Tibial nerve (tissue), 4 donors: Measurements from ENCODE around the gene TENM3. TPM values are rescaled to one million over a fixed set of nuclear protein-coding genes. Genes with fewer than 3 reads are reported as not detected.

Source experiments
- DNase-seq, 2 donors: peaks; one replicate each; pipeline ENCODE4 v3.0.0-alpha.2; 2019; ENCODE audit warnings: low spot score in 2 of 2
- H3K27ac ChIP-seq, 4 donors: fragments of 200-600 bp; sonication (generic) in 3 of 4; one replicate each; pipeline ENCODE4 v1.5.1; 2017 to 2019; ENCODE audit warnings: mild to moderate bottlenecking in 1 of 4
- H3K27me3 ChIP-seq, 2 donors: fragments of 200-600 bp; sonication (generic) in 1 of 2; one replicate each; pipeline versions ENCODE4 v1.5.1 to v1.6.0; 2017 to 2019
- H3K36me3 ChIP-seq, 3 donors: fragments of 200-600 bp; sonication (generic); one replicate each; pipeline ENCODE4 v1.5.1; 2018 to 2019
- H3K4me1 ChIP-seq, 4 donors: fragments of 200-600 bp; sonication (generic) in 3 of 4; one replicate each; pipeline ENCODE4 v1.5.1; 2017 to 2019
- H3K4me3 ChIP-seq, 4 donors: fragments of 200-600 bp; sonication (generic) in 3 of 4; one replicate each; pipeline ENCODE4 v1.5.1; 2017 to 2019; ENCODE audit warnings: mild to moderate bottlenecking in 1 of 4, moderate library complexity in 1 of 4
- H3K9me3 ChIP-seq, 4 donors: fragments of 200-600 bp; sonication (generic) in 3 of 4; one replicate each; pipeline ENCODE4 v1.5.1; 2017 to 2019
- EP300 ChIP-seq, 2 donors: sonication (generic); formaldehyde crosslinking; IDR thresholded peaks; one replicate each; pipeline ENCODE4 v1.6.1; 2017; ENCODE audit warnings: antibody characterized with exemption in 2 of 2, mild to moderate bottlenecking in 1 of 2
- POLR2A ChIP-seq, 2 donors: fragments of 450-650 bp; IDR thresholded peaks; one replicate each; pipeline ENCODE4 v1.6.1; 2017; ENCODE audit warnings: antibody characterized with exemption in 2 of 2, mild to moderate bottlenecking in 2 of 2, moderate library complexity in 2 of 2
- WGBS, 2 donors: methylation state at CpG; one replicate each; pipeline ENCODE4 v1.1.5; 2018; 5-methylcytosine and 5-hydroxymethylcytosine counted together
- total RNA-seq, 4 donors: library from RNA; depleted of rRNA; stranded (reverse); fragments of >200 nt; gene quantifications; one replicate each; pipeline ENCODE4 v1.1.0, GENCODE V29; 2016
- TF ChIP-seq, protein P1 (sequence below), 5 experiments: fragments of 200-600 bp in 3 of 5; fragments of 450-650 bp in 2 of 5; sonication (generic) in 3 of 5; IDR thresholded peaks; one replicate each; pipeline ENCODE4 v1.5.1; 2016 to 2019; ENCODE audit warnings: antibody characterized with exemption in 5 of 5, mild to moderate bottlenecking in 3 of 5, moderate library complexity in 2 of 5

Gene TENM3
- total RNA-seq, 4 donors from 2014 or later = 19.0 to 60.5 (median 29.4) TPM

DNA sequence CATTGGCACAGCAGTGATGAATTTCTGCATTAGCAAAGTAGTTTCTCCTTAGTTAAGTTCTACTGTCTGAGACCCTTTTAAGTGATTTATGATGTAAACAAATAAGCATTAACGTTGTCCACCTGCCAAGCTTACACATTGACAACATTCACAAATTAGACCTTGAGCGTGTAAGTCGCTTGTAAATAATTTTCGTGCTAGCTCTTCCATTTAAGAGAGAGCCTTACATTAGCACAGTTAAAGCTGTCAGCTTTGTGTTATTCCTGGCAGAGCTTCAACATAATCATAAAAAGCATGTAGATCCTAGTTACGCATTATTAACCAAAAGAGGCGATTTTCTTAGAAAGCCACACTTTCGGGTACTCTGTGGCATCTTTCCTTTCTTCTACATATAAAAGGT is 546.3 kb downstream of the TENM3 start:
- TF ChIP-seq POLR2A (IDR thresholded peaks at IDR 0.05) (no peak), EP300 (IDR thresholded peaks at IDR 0.05) (no peak)
- TF ChIP-seq, protein P1, sequence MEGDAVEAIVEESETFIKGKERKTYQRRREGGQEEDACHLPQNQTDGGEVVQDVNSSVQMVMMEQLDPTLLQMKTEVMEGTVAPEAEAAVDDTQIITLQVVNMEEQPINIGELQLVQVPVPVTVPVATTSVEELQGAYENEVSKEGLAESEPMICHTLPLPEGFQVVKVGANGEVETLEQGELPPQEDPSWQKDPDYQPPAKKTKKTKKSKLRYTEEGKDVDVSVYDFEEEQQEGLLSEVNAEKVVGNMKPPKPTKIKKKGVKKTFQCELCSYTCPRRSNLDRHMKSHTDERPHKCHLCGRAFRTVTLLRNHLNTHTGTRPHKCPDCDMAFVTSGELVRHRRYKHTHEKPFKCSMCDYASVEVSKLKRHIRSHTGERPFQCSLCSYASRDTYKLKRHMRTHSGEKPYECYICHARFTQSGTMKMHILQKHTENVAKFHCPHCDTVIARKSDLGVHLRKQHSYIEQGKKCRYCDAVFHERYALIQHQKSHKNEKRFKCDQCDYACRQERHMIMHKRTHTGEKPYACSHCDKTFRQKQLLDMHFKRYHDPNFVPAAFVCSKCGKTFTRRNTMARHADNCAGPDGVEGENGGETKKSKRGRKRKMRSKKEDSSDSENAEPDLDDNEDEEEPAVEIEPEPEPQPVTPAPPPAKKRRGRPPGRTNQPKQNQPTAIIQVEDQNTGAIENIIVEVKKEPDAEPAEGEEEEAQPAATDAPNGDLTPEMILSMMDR (IDR thresholded peaks at IDR 0.05) = no peak
- WGBS, 2 donors = 84 to 87% methylated on average over 7 of the region's 7 CpGs

DNA sequence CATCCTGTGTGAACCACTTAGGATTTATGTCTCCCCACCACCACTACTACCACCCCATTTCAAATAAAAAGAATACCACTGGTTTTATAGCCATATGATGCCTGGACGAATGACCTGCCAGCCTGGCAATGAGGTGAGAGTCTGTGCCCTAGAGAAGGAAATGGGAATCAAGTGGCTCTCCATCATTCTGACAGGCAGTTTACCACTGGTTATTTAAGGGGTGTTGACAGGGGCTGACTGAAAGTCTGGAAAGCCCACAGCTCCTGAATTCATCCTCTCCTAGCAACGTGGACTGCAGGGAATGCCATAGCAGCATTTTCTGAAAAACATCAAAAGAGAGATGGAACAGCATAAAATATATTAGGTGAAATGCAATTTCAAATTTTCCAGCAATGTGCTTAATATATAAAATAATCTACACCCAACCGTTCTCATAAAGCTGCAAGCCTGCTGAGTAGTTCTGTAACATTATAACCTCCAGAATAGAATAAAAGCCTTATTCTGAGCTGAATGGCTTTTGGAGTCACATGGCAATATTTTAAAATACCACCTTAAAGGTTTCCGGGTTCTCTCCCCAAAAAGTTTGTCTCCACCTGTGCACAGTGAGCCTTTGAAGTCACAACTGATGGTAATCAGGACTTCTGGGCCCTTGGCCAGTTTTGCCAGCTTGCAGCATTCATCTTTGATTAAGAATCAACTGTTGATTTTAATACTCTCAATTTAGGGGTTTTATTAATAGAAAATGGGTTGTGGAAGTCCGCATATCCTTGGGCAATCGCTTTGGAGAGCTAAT is 552.4 kb downstream of the TENM3 start:
- no peak overlapping the region for H3K27ac ChIP-seq
- no peak for DNase-seq
- no peaks in the 10 kb centered on the region for H3K9me3 ChIP-seq
- no peaks in the 10 kb centered on the region for H3K4me1 ChIP-seq
- peaks cover 0 to 70% (median 0%) of the 10 kb centered on the region in 3 donors for H3K36me3 ChIP-seq
- 66 to 72% methylated on average over 6 of the region's 6 CpGs for WGBS, 2 donors
- H3K27me3 ChIP-seq = no peaks in the 10 kb centered on the region
- TF ChIP-seq, protein P1 (IDR thresholded peaks at IDR 0.05) = no peak
- no peak for TF ChIP-seq EP300 (IDR thresholded peaks at IDR 0.05)
- no peak overlapping the region for H3K4me3 ChIP-seq

More for the DNA sequence above, 546.3 kb downstream of the TENM3 start:
- Histone ChIP-seq H3K9me3 (no peaks in the 10 kb centered on the region), H3K4me3 (no peak overlapping the region), H3K36me3 (peaks cover 0 to 56% (median 0%) of the 10 kb centered on the region in 3 donors), H3K27ac (no peak overlapping the region), H3K27me3 (no peaks in the 10 kb centered on the region), H3K4me1 (no peaks in the 10 kb centered on the region)
- no peak for DNase-seq

DNA sequence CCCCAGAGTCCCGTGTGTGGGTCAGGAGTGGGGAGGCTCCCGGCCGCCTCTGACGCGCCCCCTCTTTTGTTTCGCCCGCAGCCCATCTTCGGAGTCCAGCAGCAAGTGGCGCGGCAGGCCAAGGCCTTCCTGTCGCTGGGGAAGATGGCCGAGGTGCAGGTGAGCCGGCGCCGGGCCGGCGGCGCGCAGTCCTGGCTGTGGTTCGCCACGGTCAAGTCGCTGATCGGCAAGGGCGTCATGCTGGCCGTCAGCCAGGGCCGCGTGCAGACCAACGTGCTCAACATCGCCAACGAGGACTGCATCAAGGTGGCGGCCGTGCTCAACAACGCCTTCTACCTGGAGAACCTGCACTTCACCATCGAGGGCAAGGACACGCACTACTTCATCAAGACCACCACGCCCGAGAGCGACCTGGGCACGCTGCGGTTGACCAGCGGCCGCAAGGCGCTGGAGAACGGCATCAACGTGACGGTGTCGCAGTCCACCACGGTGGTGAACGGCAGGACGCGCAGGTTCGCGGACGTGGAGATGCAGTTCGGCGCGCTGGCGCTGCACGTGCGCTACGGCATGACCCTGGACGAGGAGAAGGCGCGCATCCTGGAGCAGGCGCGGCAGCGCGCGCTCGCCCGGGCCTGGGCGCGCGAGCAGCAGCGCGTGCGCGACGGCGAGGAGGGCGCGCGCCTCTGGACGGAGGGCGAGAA is 556.5 kb downstream of the TENM3 start:
- TF ChIP-seq, protein P1 (IDR thresholded peaks at IDR 0.05) = no peak
- TF ChIP-seq POLR2A (IDR thresholded peaks at IDR 0.05) (no peak), EP300 (IDR thresholded peaks at IDR 0.05) (no peak)
- no peak for DNase-seq
- Histone ChIP-seq H3K4me1 (peaks cover 0 to 7% (median 0%) of the 10 kb centered on the region in 4 donors), H3K27ac (no peak overlapping the region), H3K4me3 (no peak overlapping the region), H3K9me3 (no peaks in the 10 kb centered on the region), H3K36me3 (peaks cover 0 to 32% (median 0%) of the 10 kb centered on the region in 3 donors), H3K27me3 (no peaks in the 10 kb centered on the region)
- WGBS, 2 donors = 93 to 97% methylated on average over 85 of the region's 85 CpGs

DNA sequence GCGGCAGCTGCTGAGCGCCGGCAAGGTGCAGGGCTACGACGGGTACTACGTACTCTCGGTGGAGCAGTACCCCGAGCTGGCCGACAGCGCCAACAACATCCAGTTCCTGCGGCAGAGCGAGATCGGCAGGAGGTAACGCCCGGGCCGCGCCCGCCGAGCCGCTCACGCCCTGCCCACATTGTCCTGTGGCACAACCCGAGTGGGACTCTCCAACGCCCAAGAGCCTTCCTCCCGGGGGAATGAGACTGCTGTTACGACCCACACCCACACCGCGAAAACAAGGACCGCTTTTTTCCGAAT is 557.0 kb downstream of the TENM3 start:
- Histone ChIP-seq H3K9me3 (no peaks in the 10 kb centered on the region), H3K36me3 (peaks cover 0 to 32% (median 0%) of the 10 kb centered on the region in 3 donors), H3K27ac (no peak overlapping the region), H3K4me1 (peaks cover 0 to 7% (median 0%) of the 10 kb centered on the region in 4 donors), H3K4me3 (no peak overlapping the region), H3K27me3 (no peaks in the 10 kb centered on the region)
- WGBS, 2 donors = 91 to 92% methylated on average over 27 to 29 of the region's 29 CpGs
- TF ChIP-seq, protein P1 (IDR thresholded peaks at IDR 0.05) = no peak
- no peak for DNase-seq

DNA sequence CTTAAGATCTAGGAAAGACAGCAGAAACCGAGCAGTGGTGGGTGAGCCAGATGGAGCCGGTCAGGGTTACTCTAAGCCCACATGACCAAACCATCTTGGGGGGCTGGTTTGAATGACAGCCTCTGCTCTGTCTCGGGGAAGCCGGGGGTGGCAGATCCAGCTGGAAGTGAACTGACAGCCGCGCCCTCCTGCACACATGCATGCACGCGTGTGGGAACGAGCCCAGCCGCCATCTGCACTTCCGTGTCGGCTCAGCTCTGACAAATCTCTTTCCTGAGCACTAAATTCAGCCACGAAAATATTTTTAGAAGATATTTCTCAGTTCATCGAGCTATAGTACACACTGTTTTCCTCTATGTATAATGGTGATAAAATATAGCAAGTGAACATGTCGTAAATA is 558.4 kb downstream of the TENM3 start:
- no peak for DNase-seq
- Histone ChIP-seq H3K36me3 (peaks cover 0 to 28% (median 0%) of the 10 kb centered on the region in 3 donors), H3K9me3 (no peaks in the 10 kb centered on the region), H3K4me3 (no peak overlapping the region), H3K27me3 (no peaks in the 10 kb centered on the region), H3K4me1 (peaks cover 0 to 13% (median 0%) of the 10 kb centered on the region in 4 donors), H3K27ac (no peak overlapping the region)
- 84 to 89% methylated on average over 15 of the region's 15 CpGs for WGBS, 2 donors
- TF ChIP-seq EP300 (IDR thresholded peaks at IDR 0.05) (no peak), POLR2A (IDR thresholded peaks at IDR 0.05) (no peak)
- TF ChIP-seq, protein P1 (IDR thresholded peaks at IDR 0.05) = no peak
